HG03045 (cell line): Measurements from ENCODE around the gene AHCYL2.
"Not testable (repeated sequence)": the region's sequence is repeated elsewhere in the genome, so short reads cannot be mapped to it uniquely, and the experiment has no call there.

ENCODE experiments used
- ATAC-seq: cut with Tn5 transposase; IDR thresholded peaks from one replicate; pipeline ENCODE4 v1.9.1; 2021; ENCODE audit warnings: mild to moderate bottlenecking, moderate library complexity; ENCODE audit not compliant: unreplicated experiment

Gene AHCYL2

GRCh38 chr7:129412501-129412900 lies 187.7 kb downstream of the AHCYL2 start:
- ATAC-seq = no peak

DNA sequence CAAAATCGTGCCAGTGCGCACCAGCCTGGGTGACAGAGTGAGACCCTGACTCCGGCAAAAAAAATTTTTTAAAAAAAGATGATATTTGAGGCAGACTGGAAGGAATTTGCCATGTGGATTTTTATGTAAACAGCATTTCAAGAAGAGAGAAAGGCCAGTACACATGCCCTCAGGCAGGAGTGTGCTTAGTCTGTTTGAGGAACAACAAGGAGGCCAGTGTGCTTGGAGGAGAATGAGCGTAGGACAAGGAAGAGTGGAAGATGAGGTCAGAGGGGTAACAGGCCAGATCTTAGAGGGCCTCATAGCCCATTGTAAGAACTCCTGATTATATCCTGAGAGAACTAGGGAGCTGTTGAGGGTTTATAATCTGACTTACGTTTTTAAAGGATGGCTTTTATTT lies 192.2 kb downstream of the AHCYL2 start:
- no peak for ATAC-seq

- no peak for ATAC-seq
Observed at GRCh38 chr7:129421717-129422250, 197.0 kb downstream of the AHCYL2 start.

- ATAC-seq = no peak
Observed at GRCh38 chr7:129422727-129423126, 197.9 kb downstream of the AHCYL2 start.

DNA sequence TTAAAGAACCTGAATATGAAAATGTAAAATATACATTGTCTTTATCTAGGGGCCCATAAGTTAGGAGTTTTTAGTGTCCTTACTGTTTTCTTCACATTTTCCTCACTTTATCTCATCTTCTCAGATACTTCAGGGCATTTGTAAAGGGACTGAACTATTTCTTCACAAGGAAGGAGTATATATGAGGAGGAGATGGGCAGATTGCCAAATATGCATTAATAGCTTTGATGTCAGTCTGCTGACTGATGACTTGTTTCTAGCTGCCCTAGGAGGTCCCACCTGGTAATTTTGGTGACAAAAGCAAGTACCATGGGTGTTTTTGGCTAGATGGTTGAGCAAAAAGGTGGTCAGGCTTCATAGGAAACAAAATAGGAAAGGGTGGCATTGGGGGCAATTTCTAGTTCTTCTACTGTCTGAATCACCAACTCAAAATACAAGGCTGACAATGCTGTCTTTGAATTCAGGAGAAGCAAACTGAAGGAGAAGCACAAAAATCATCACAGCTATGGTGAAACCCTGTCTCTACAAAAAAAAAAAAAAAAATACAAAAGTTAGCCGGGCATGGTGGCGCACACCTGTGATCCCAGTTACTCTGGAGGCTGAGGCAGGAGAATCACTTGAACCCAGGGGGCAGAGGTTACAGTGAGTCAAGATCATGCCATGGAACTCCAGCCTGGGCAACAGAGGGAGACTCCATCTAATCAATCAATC lies 199.0 kb downstream of the AHCYL2 start:
- no peak for ATAC-seq

GRCh38 chr7:129426482-129426881 lies 201.7 kb downstream of the AHCYL2 start:
- no peak for ATAC-seq

- no peak for ATAC-seq
Observed at GRCh38 chr7:129427526-129428045, 202.8 kb downstream of the AHCYL2 start.

GRCh38 chr7:129431911-129432643 lies 207.2 kb downstream of the AHCYL2 start:
- ATAC-seq = no peak

DNA sequence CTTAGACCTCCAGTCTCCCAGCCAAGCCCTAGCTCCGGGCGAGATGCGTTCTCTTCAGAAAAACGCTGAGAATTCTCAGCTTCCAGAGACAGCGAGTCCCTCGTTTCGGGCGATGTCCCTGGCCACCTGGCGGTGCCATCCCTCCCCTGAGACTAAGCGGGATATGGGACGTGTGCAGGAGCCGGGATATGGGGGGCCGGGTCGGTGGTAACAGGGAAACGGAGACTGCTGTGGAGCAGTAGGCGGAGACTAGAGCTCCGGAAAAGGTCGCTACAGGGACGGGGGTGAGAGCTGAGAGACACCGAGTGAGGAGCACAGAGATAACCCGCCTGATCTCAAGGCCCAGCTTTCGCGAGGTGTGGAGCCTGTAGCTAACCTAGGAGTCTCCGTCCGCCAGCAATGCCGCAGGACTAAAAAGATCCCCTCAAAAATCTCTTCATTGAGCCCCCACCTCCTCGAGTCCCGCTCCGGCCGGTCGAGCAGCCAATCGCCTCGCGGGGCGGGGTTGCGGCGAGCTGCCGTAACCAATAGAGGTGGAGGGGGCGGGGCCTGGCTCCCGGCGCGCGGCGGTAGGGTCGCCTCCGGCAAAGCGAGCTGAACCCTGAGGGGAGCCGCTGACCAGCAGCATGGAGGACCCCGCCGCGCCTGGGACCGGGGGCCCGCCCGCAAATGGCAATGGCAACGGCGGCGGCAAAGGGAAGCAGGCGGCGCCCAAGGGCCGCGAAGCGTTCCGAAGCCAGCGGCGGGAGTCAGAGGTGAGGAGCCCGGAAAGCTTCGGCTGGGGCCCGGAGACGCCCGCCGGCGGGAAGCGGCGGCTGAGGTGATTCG lies 209.2 kb downstream of the AHCYL2 start, which contains the start of gene STRIP2:
Gene STRIP2, plus strand, starts transcription at position 586 of the 828 bp plus-strand sequence. Its CDS starts 41 bp downstream, at position 627.
- ATAC-seq = peak; percentile 96

DNA sequence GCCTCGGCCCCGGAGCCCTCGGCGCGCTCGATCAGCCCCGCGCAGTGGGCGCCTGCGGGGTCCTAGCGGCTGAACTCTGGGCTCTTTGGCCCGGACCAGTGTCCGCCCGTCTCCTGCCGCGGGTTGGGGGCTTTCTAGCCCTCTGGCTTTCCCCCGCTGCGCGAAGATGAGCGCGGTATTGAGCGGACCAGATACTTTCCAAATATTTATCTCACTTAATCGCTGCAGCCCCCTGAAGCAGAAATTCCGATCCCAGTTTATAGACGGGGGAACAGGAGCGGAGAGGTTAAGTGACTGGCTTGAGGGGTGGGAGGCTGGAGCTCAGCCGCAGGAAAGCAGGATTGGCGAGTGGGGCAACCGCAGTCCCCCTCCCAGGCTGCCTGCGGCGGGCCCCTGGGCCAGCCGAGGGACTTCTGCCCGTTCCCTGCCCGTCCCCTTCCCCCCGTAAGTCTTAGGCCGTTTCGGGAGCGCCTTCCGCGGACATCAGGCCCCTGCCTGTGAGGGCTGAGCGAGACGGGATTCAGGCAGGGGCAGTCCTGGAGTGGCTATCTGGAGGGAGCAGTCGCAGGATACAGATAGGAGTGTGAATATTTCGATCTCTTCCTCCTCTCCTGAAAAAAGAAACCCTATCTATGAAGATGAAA lies 210.0 kb downstream of the AHCYL2 start:
- no peak for ATAC-seq

DNA sequence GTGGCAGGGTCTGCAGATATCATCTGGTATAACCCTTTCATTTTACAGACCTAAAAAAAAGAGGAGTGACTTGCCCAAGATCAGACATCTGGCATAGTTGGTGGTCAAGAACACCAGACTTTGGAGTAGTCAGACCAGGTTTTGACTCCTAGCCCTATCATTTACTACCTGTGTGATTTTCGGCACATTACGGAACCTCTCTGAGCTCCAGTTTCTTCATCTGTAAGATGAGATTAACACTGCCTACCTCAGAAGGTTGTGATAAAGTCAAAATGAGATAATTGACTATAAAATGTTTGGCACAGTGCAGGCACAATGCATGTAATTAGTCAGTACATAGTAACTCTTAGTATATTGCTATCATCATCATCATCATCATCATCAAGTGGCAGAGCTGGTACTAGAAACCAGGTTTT lies 210.6 kb downstream of the AHCYL2 start:
- ATAC-seq = no peak

GRCh38 chr7:129436335-129436923 lies 211.6 kb downstream of the AHCYL2 start:
- no peak for ATAC-seq

DNA sequence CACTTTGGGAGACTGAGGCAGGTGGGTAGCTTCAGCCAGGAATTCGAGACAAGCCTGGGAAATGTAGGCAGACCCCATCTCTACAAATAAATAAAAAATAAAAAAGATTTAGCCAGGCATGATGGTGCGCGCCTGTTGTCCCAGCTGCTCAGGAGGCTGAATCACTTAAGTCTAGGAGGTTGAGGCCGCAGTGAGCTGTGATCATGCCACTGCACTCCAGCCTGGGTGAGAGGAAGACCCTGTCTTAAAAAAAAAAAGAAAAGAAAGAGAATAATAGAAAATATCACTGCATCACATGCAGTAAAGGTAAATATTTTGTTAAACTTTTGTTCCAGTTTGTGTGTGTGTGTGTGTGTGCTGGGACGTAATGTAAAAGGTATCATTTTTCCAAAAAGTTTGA lies 212.4 kb downstream of the AHCYL2 start:
- no peak for ATAC-seq

DNA sequence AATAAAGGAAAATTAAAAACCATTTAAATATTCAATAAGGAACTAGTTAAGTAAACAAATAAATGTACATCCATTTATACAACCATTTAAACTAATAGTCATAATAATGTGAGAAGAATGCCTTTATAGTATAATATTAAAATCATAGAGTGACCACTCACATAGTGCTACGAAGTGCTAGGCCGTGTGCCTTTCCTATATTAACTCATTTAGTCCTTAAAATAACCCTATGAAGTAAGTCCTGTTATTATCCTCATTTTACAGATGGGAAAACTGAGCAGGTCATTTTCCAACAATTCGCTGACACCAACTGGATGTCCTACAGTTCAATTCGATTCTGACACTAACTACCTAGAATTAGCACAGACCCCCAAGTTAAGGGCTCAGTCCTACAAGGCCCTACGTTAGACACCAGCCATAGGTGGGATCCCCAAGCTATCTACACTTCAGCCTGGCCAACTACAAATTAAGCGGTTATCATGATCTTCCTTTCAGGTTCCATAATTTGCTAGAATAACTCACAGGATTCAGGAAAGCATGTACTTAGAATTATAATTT lies 213.5 kb downstream of the AHCYL2 start:
- no peak for ATAC-seq

- ATAC-seq = no peak
Observed at GRCh38 chr7:129438839-129439651, 214.2 kb downstream of the AHCYL2 start.

GRCh38 chr7:129439963-129440625 lies 215.3 kb downstream of the AHCYL2 start:
- ATAC-seq = no peak

DNA sequence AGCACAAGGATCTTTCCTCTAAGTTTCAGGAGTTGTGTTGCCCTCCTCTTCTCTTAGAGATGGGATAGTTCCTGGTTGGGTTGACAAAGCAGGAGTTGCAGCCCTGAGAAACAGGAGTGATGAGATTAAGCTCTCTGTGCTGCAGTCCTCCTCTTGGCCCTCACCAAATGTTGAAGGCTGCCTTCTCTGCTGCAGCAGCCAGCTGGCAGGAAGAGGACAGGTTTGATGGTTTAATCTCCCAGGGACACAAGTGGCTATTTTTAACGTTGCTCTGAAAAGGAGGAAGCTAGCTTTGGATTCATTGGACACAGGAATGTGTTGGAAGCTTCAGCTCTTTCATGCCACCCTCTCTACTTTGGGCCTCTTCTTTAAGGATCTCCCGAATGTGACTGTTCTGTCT lies 218.8 kb downstream of the AHCYL2 start:
- ATAC-seq = no peak

GRCh38 chr7:129444776-129445175 lies 219.9 kb downstream of the AHCYL2 start:
- ATAC-seq = not testable (repeated sequence)
